Endometrium (tissue), 2 donors: ENCODE data around the gene ANKRD40CL.
"Not testable (repeated sequence)": the region's sequence is repeated elsewhere in the genome, so short reads cannot be mapped to it uniquely, and the experiment has no call there.

Experiments used
- FAIRE-seq: peaks from 2 replicates; lab custom pipeline; 2012; peaks lifted over from hg19 to GRCh38; lab: Jason Lieb, UNC
- donor health status: control.
- donor health status: control.

The ANKRD40CL gene

DNA sequence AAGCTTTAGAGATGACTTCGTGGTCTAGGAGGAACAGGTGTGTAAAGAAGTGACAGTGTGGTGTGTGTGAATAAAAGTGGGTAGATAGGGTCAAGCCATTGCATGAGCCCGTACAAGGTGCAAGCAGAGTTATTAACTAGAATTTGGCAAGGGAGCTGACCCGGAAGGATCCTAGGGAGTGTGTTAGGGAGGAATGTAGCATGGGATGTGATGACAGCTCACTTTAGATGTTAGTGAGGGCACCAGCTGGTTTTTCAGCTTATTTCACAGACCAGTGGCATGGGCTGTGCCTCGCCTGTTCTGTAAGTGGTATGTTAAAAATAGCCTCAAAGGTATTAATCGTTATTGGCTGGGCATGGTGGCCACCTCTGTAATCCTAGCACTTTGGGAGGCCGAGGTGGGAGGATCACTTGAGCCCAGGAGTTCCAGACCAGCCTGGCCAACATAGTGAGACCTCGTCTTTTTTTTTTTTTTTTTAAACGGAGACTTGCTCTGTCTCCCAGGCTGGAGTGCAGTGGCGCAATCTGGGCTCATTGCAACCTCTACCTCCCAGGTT lies 8.3 kb downstream of the ANKRD40CL start:
- FAIRE-seq, result no peak

GRCh38 chr17:50758524-50758923 lies 8.8 kb downstream of the ANKRD40CL start:
- no peak for FAIRE-seq

GRCh38 chr17:50754521-50754920 lies 12.8 kb downstream of the ANKRD40CL start:
- FAIRE-seq, result no peak

- FAIRE-seq, result no peak
Observed at GRCh38 chr17:50749245-50749644, 18.1 kb downstream of the ANKRD40CL start.

DNA sequence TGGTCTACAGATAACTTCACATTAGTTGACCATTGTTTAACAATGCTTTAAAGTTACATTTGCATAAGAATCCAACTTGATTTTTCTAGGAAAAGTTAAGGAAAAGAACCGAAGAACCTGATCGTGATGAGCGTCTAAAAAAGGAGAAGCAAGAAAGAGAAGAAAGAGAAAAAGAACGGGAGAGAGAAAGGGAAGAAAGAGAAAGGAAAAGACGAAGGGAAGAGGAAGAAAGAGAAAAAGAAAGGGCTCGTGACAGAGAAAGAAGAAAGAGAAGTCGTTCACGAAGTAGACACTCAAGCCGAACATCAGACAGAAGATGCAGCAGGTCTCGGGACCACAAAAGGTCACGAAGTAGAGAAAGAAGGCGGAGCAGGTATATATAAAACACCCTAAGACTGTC lies 21.7 kb downstream of the ANKRD40CL start:
- FAIRE-seq, result no peak

GRCh38 chr17:50739098-50739497 lies 28.2 kb downstream of the ANKRD40CL start:
- FAIRE-seq, result no peak

DNA sequence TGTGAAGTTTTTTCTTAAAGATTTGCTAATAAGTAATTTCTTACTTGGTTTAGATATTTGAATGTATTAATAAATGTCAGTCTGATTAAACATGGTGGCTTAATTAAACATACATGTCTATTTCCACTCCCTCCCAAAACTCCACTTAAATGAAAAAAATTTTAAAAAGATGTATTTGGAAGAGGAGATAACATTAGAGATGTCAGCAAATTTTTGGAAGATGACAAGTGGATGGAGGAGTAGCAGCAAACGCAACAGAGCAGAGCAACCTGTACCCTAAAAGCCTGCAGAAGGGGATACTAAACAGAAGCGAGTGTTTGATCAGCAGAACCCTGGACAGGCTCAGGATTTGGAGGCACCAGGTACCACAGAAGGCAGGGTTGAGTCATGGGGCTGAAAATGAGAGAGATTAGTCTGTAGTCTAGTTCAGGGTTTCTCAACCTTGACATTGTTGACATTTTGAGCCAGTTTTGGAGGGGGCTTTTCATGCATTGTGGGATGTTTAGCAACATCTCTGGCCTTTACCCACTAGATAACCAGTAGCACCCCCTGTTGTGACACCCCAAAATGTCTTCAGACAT lies 30.1 kb downstream of the ANKRD40CL start:
- no peak for FAIRE-seq

- no peak for FAIRE-seq
Observed at GRCh38 chr17:50735287-50735686, 32.0 kb downstream of the ANKRD40CL start.

GRCh38 chr17:50731575-50732460 lies 35.5 kb downstream of the ANKRD40CL start:
- no peak for FAIRE-seq

DNA sequence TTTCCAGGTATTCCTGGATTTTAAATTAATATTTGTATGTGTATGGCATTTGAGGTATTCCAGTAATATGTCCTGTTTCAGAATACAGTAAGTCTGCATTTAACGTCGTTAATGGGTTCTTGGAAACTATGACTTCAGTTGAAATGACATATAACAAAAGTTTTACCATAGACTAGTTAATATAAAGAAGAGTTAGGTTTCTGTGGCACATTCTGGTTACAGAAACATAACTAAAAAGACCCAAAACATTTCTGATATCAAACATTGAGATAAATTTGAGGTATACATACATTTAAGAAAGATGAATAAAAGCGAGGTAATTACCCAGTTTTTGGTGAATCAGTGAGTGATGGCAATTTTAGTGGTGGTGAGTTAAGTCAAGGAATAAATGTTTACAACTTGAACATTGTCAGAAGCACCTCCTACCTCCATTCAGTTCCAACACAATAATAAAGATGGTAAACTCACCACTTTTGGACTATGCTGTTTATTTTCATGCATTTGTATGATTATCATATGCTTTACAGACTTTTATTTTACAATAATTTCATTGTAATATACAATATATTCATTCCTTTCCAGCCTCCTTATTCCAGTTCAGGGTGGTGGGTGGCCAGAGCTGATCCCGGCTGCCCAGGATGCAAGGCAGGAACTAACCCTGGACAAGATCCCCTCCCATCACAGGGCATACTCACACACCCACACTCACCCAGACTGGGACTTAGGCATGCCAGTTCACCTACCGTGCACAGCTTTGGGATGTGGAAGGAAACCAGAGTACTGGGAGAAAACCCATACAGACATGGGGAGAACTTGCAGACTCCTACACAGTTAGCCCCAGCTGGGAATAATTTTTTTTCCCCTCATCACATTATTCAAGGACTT lies 38.2 kb downstream of the ANKRD40CL start:
- FAIRE-seq, result no peak

DNA sequence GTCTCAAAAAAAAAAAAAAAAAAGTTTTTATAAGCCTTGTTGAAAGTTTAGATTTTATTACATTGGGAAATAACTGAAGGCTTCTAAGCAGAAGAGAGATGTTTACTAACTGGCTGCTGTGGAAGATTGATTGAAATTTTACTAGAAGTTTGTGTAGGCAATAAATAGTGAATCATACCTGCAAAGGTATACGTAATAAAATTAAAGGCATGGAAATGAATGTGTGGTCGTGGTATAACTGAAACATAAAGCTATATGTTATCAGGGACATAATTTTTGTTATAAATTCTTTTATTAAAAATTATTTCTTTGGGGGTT lies 39.2 kb downstream of the ANKRD40CL start:
- no peak for FAIRE-seq

GRCh38 chr17:50725769-50726655 lies 41.3 kb downstream of the ANKRD40CL start:
- FAIRE-seq, result no peak

- FAIRE-seq, result not testable (repeated sequence)
Observed at GRCh38 chr17:50724622-50725021, 42.7 kb downstream of the ANKRD40CL start.

DNA sequence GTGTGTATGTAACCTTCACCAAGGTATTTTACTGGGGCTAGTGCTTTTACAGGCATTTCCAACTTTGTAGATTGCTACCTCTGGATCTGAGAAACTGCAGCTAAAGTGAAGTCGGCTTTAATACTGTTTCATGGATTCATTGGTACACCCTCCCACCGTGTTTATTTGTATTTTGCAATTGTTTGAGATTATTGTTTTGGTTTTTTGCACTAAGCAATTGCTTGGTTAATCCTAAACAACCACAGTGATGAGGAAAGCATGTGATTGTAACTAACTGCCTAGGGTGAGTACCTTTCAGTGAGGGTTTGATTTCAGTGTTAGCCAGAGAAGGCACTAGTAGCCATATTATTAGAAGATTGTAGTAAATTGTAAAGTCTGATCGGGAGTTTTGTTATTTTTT lies 44.6 kb downstream of the ANKRD40CL start:
- FAIRE-seq, result no peak

DNA sequence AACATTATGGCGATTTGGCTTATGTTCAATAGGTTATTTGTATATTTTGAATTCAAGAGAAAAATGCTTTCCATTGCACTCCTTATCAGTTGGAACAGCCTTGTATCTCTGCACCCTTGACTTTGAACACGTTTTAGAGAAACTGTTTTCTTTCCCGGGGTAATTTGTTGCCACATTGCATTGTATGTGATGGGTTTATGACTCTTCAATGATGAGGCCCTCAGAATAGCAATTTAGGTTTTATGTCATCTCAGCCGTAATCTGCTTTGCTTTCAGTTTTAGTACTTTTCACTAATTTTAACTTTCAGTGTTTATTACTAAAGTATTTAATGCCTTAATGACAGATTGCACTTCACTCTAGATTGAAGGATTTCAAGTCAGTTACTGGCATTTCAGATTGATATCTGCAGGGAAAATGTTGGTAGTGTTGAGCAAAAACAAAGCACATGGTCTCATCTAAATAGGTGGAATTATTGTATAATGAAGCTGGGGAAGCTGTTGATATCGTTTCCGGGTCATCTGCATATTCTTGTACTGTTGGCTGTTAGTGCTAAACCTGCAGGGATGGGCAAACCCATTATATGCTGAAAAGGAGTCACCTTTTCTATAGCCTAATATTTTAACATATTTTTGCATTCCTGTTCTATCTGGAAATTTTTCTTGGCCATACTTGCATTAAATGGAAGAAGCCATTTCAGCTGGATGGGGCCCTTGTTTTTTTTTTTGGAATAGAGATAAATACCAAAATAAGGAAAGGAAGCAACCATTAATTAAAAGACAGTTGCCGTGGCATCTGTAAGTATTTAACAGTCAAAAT lies 45.9 kb downstream of the ANKRD40CL start:
- no peak for FAIRE-seq

DNA sequence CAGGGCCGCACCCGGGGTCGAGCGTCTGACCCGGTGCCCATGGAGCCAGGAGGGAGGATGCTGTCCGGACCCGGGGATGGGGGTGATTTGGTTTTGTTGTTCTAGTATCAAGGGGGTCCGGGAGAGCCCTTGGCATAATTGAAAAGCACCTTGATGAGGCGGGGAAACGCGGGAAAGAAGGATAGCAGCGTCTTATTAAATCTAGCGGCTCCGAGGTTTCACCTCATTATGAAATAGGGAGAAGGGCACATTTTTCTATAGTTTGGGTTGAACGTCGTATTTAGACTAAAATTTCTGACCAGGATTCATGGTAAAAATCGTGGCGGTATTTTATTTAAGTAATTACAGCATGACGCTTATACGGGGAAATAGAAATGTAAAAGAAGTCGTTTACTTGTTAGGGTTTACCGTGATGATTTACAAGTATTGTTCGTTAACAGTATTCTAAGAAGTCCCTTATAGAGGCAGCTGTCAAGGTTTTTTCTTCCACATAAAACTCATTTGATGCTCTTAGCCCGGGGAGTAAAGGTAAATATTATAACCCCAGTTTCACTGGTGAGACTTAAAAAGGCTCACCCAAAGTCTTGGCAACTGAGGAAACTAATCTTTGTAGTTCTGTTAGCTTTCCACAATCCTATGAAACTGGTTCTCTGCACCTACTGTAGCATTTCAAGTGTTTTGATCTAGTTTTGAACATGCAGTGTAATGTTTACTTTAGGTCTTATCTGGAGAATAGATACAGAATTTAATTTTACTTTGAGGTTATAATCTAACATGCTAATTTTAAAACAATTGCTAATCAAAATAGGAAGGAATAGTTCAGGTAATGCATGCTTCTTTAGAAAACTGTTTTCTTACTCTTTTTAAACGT lies 47.2 kb downstream of the ANKRD40CL start:
- FAIRE-seq, result no peak

- no peak for FAIRE-seq
Observed at GRCh38 chr17:50719144-50719923, 48.0 kb downstream of the ANKRD40CL start, which contains the start of gene LUC7L3. TSS of gene LUC7L3 (plus strand) at chr17:50719603. CDS start at chr17:50719733, 130 bp downstream.

DNA sequence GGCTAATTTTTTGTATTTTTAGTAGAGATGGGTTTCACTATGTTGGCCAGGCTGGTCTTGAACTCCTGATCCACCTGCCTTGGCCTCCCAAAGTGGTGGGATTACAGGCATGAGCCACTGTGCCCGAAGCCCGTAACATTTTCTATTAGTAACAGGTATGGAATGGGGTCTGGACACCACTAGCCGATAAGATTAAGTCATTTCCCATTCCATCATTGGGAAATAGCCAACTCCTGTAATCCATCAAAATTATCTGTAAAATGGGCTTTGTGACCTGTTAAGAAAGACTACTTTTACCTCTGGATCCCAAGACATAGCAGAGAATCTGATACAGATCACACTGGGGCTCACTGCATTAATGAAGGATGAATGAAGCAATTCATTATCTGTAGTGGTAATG lies 51.8 kb downstream of the ANKRD40CL start:
- no peak for FAIRE-seq

GRCh38 chr17:50712641-50713040 lies 54.7 kb downstream of the ANKRD40CL start:
- FAIRE-seq, result no peak
